Measurements from ENCODE around the gene MMGT1.

- TF ChIP-seq, protein P1, sequence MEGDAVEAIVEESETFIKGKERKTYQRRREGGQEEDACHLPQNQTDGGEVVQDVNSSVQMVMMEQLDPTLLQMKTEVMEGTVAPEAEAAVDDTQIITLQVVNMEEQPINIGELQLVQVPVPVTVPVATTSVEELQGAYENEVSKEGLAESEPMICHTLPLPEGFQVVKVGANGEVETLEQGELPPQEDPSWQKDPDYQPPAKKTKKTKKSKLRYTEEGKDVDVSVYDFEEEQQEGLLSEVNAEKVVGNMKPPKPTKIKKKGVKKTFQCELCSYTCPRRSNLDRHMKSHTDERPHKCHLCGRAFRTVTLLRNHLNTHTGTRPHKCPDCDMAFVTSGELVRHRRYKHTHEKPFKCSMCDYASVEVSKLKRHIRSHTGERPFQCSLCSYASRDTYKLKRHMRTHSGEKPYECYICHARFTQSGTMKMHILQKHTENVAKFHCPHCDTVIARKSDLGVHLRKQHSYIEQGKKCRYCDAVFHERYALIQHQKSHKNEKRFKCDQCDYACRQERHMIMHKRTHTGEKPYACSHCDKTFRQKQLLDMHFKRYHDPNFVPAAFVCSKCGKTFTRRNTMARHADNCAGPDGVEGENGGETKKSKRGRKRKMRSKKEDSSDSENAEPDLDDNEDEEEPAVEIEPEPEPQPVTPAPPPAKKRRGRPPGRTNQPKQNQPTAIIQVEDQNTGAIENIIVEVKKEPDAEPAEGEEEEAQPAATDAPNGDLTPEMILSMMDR (IDR thresholded peaks at IDR 0.05 in 4 of 5, conservative IDR thresholded peaks at IDR 0.05 in 1 of 5), result no peak
- no peak for TF ChIP-seq POLR2A (IDR thresholded peaks at IDR 0.05)
Observed at GRCh38 chrX:135988245-135988644, 14.5 kb upstream of the MMGT1 start.

Measured in gastrocnemius medialis (tissue), 4 donors.